Transverse colon (tissue), 3 donors: ENCODE data around the gene BLTP3B.

ENCODE experiments used
- POLR2A ChIP-seq: fragments of 450-650 bp; IDR thresholded peaks from one replicate; pipeline ENCODE4 v1.6.1; 2016; ENCODE audit warnings: antibody characterized with exemption, mild to moderate bottlenecking, moderate library complexity
- TF ChIP-seq, protein P1 (sequence below), 5 experiments: fragments of 200-600 bp in 3 of 5; fragments of 450-650 bp in 2 of 5; sonication (generic) in 3 of 5; IDR thresholded peaks; 1 replicate in 2 of 5; 2 replicates in 3 of 5; pipeline ENCODE4 v1.5.1; 2016 to 2017; ENCODE audit warnings: antibody characterized with exemption in 5 of 5, inconsistent platforms in 3 of 5, mild to moderate bottlenecking in 2 of 5, moderate library complexity in 1 of 5

GRCh38 chr12:100168562-100168961 is 25.9 kb upstream of the BLTP3B start:
- TF ChIP-seq, protein P1, sequence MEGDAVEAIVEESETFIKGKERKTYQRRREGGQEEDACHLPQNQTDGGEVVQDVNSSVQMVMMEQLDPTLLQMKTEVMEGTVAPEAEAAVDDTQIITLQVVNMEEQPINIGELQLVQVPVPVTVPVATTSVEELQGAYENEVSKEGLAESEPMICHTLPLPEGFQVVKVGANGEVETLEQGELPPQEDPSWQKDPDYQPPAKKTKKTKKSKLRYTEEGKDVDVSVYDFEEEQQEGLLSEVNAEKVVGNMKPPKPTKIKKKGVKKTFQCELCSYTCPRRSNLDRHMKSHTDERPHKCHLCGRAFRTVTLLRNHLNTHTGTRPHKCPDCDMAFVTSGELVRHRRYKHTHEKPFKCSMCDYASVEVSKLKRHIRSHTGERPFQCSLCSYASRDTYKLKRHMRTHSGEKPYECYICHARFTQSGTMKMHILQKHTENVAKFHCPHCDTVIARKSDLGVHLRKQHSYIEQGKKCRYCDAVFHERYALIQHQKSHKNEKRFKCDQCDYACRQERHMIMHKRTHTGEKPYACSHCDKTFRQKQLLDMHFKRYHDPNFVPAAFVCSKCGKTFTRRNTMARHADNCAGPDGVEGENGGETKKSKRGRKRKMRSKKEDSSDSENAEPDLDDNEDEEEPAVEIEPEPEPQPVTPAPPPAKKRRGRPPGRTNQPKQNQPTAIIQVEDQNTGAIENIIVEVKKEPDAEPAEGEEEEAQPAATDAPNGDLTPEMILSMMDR (IDR thresholded peaks at IDR 0.05): no peak
- TF ChIP-seq POLR2A: no peak
